K562 (cell line): ENCODE results near the gene FAM131C. TPM values are rescaled to one million over a fixed set of nuclear protein-coding genes. Genes with fewer than 3 reads are reported as not detected.

Experiments used
- IRF9 ChIP-seq: fragments of 450-650 bp; IDR thresholded peaks from 2 replicates; pipeline ENCODE4 v1.6.1; 2016; ENCODE audit warnings: missing biosample characterization, missing genetic modification characterization
- PBX2 ChIP-seq, 2 experiments: IDR thresholded peaks in 1 of 2; conservative IDR thresholded peaks in 1 of 2; 2 replicates each; pipeline ENCODE4 v1.6.1; 2016; ENCODE audit warnings: low read depth in 2 of 2, mild to moderate bottlenecking in 1 of 2, missing compliant biosample characterization in 1 of 2, missing genetic modification characterization in 1 of 2, moderate library complexity in 1 of 2
- polyA plus RNA-seq, 8 experiments: library from polyadenylated mRNA; depleted of rRNA in 4 of 8; stranded (reverse) in 5 of 8; unstranded in 3 of 8; fragments of >200 nt; fragmentation: Nextera tagmentation in 2 of 8; fragmentation: Illumina TruSeq in 1 of 8; extraction: Ambion mirVana in 2 of 8; extraction: Trizol in 1 of 8; gene quantifications; 2 replicates each; pipeline versions ENCODE4 v1.2.1 to v1.2.3, GENCODE V29; 2011 to 2014; ENCODE audit warnings: inconsistent platforms in 1 of 8, missing spikeins in 1 of 8
- total RNA-seq, 7 experiments: library from RNA; depleted of rRNA in 6 of 7; stranded (reverse); fragments of >200 nt in 6 of 7; fragmentation: Illumina TruSeq in 2 of 7; extraction: Trizol in 2 of 7; gene quantifications; 2 replicates each; pipeline versions ENCODE4 v1.2.1 to v1.2.3, GENCODE V29; 2011 to 2021; ENCODE audit warnings: low replicate concordance in 1 of 7
- TF ChIP-seq, protein P1 (sequence below): fragments of 450-650 bp; IDR thresholded peaks from 2 replicates; pipeline ENCODE4 v1.6.1; 2017; ENCODE audit warnings: antibody characterized with exemption
- TF ChIP-seq, protein P2 (sequence below), 2 experiments: fragments of 450-650 bp; IDR thresholded peaks; 2 replicates each; pipeline ENCODE4 v1.6.1; 2016

FAM131C gene
- total and polyA plus RNA-seq, 9 of the 15 experiments (the other 6 are each of a cell fraction or from before 2014, with no cell fraction given), result 0.10 to 0.29 (median 0.16) TPM; not detected in 6

DNA sequence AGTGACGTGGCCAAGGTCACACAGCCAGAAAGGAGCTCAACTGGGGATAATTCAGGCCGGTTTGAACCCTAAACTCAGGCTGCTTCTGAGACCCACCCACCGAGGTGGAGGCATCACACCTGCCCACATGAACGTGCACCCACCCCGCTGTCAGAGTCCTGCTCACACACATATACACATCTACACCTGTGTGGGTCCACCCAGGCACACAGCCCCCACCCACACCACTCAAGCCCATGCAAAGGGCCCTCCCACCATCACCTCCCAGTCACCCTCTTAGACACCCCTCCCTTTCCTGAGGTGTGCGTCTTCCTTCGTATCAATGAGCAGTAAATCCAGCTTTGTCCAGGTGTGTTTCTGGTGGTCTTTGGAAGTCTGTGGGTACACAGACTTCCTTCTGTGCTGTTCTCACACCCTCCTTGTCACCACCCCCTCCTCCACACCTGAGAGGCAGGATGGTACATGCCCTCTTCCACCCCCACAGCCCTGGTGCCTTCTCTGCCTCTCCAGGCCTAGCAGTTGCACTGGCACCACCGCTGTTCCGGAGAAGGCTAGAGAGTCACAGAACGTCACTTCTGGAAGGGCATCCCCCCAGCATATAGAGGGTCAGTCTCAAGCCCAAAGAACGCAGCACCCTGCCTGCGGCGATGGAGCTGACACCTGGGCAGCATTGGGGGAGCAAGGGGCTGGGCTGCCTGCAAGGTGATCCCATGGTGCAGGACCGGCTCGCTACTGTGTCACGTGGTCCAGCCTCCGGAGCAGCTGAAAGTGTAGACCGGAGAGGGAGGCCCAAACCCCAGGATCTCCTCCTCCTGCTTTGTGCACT, 18.9 kb upstream of the FAM131C start (continued):
- no peak for TF ChIP-seq IRF9 (tag)
- TF ChIP-seq, protein P1, sequence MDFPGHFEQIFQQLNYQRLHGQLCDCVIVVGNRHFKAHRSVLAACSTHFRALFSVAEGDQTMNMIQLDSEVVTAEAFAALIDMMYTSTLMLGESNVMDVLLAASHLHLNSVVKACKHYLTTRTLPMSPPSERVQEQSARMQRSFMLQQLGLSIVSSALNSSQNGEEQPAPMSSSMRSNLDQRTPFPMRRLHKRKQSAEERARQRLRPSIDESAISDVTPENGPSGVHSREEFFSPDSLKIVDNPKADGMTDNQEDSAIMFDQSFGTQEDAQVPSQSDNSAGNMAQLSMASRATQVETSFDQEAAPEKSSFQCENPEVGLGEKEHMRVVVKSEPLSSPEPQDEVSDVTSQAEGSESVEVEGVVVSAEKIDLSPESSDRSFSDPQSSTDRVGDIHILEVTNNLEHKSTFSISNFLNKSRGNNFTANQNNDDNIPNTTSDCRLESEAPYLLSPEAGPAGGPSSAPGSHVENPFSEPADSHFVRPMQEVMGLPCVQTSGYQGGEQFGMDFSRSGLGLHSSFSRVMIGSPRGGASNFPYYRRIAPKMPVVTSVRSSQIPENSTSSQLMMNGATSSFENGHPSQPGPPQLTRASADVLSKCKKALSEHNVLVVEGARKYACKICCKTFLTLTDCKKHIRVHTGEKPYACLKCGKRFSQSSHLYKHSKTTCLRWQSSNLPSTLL, result no peak
- TF ChIP-seq, protein P2, sequence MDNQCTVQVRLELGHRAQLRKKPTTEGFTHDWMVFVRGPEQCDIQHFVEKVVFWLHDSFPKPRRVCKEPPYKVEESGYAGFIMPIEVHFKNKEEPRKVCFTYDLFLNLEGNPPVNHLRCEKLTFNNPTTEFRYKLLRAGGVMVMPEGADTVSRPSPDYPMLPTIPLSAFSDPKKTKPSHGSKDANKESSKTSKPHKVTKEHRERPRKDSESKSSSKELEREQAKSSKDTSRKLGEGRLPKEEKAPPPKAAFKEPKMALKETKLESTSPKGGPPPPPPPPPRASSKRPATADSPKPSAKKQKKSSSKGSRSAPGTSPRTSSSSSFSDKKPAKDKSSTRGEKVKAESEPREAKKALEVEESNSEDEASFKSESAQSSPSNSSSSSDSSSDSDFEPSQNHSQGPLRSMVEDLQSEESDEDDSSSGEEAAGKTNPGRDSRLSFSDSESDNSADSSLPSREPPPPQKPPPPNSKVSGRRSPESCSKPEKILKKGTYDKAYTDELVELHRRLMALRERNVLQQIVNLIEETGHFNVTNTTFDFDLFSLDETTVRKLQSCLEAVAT (IDR thresholded peaks at IDR 0.05), result no peak
- TF ChIP-seq PBX2 (CRISPR knock-in tag; IDR thresholded peaks at IDR 0.05; ENCODE audit: low read depth), result no peak
- TF ChIP-seq PBX2 (tag; conservative IDR thresholded peaks at IDR 0.05; ENCODE audit: low read depth), result no peak
